T-helper 2 cell treated with Interferon-gamma antibody and Interleukin-4, amounts not matched to agents 5 μg/mL and 100 μg/mL, for 36 hours (primary cell): ENCODE measurements around the gene MYO1D.

Experiments
- DNase-seq: peaks from one replicate; pipeline ENCODE4 v3.0.0; 2021; ENCODE audit warnings: low spot score
- H3K27ac Mint-ChIP-seq: one replicate; pipeline ENCODE4 v1.8.0; 2021; ENCODE audit warnings: mild to moderate bottlenecking, mixed read lengths
- H3K27me3 Mint-ChIP-seq: one replicate; pipeline ENCODE4 v1.8.0; 2021; ENCODE audit warnings: low read depth, mixed read lengths
- H3K36me3 Mint-ChIP-seq: one replicate; pipeline ENCODE4 v1.8.0; 2021; ENCODE audit warnings: low read depth, mixed read lengths
- H3K4me1 Mint-ChIP-seq: one replicate; pipeline ENCODE4 v1.8.0; 2021; ENCODE audit warnings: low read depth, mixed read lengths
- H3K4me3 Mint-ChIP-seq: one replicate; pipeline ENCODE4 v1.8.0; 2022; ENCODE audit warnings: mild to moderate bottlenecking, moderate library complexity, mixed read lengths
- H3K9me3 Mint-ChIP-seq: one replicate; pipeline ENCODE4 v1.8.0; 2021; ENCODE audit warnings: mixed read lengths

The MYO1D gene

DNA sequence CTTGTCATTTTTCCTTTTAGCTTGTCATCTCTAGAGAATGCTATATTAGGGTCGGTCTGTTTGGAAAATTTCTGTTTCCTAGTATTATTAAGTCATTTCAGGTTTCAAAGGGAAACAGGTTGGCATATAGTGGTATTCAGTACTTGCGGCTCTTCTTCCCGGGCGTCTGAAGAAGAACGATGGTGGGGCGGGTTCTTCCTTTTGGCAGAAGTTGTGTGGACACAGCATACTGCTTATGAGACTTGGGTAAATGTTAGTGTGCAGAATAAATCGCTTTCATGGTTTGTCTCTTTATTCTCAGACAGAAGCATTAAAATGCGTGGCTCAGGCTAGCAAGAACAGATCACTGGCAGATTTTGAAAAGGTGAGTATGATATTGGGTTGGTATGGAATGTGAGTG is 399.7 kb downstream of the MYO1D start:
- Mint-ChIP-seq H3K27me3 (no peaks in the 10 kb centered on the region), H3K27ac (no peak overlapping the region), H3K4me1 (no peaks in the 10 kb centered on the region), H3K9me3 (no peaks in the 10 kb centered on the region), H3K36me3 (peaks cover 69% of the 10 kb centered on the region), H3K4me3 (no peak overlapping the region)
- no peak for DNase-seq

DNA sequence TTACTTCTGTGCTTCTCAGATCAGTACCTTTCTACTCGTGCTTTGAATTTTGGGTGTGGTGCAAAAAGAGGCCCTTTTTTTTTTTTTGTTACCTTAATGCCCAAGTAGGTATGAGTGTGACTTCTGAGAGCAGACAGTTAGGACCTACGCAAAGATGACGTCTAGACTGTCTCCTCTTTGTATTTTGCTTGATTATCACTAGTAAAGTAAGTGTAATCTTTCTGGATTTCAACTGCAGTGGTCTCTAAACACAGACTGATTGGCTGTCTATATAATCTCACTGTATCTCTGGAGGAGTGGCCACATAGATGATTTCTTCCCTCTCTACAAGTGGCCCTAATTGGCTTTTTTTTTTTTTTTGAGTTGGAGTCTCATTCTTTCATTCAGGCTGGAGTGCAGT is 401.7 kb downstream of the MYO1D start:
- no peak for DNase-seq
- Mint-ChIP-seq H3K4me1 (no peaks in the 10 kb centered on the region), H3K27ac (no peak overlapping the region), H3K27me3 (no peaks in the 10 kb centered on the region), H3K36me3 (peaks cover 76% of the 10 kb centered on the region), H3K9me3 (no peaks in the 10 kb centered on the region), H3K4me3 (no peak overlapping the region)

DNA sequence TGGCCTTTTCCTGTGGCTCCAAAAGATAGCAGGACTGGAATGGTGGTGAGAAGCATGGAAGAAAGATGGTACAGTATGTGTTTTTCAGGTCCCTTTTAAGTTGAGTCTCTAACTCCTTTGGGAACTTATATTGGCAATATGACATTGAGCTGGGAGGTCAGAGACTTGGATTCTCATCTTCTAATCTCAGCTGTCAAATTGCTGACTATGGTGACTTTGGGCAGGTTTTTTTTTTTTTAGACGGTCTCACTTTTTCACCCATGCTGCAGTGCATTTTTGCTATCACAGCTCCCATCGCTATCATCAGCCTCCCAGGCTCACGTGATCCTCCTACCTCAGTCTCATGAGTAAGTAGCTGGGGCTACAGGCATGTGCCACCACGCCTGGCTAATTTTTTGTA is 405.3 kb downstream of the MYO1D start:
- no peaks in the 10 kb centered on the region for H3K27me3 Mint-ChIP-seq
- H3K36me3 Mint-ChIP-seq, result peaks cover 71% of the 10 kb centered on the region

DNA sequence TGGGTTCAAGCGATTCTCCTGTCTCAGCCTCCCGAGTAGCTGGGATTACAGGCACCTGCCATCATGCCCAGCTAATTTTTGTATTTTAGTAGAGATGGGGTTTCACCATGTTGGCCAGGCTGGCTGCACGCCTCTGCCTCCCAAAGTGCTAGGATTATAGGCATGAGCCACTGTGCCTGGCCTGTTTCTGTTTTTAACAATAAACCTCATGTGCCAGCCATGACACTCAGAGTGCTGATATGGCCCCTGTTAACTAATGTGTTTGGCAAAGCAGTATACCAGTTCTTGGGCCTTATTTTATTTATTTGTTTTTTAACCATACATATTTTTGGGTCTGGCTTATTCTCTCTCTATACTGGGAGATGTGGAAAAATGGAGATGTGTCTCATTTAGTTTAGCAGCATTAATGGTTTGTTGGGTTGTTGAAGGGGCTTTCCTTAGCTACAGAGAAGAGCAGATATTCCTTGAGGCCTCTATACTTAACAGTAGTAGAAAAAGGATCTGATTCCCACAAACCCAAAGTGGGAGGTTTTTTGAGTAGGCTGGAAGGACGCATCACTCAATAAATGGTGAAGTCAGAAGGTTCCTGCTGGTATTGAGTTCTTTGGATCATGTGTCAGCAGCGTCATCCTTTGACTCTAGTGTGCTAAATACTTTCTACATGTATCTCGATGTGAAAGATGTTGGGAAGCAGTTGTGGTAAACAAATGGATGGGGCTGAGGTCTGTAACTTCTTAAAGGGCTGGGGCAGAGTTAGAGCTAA is 406.3 kb downstream of the MYO1D start:
- DNase-seq, result no peak
- H3K9me3 Mint-ChIP-seq, result no peaks in the 10 kb centered on the region
- H3K27ac Mint-ChIP-seq, result no peak overlapping the region
- peaks cover 69% of the 10 kb centered on the region for H3K36me3 Mint-ChIP-seq
- no peaks in the 10 kb centered on the region for H3K27me3 Mint-ChIP-seq
- H3K4me1 Mint-ChIP-seq, result no peaks in the 10 kb centered on the region
- H3K4me3 Mint-ChIP-seq, result no peak overlapping the region

More for the DNA sequence above, 405.3 kb downstream of the MYO1D start:
- no peaks in the 10 kb centered on the region for H3K4me1 Mint-ChIP-seq
- H3K4me3 Mint-ChIP-seq, result no peak overlapping the region
- DNase-seq, result no peak
- H3K9me3 Mint-ChIP-seq, result no peaks in the 10 kb centered on the region
- H3K27ac Mint-ChIP-seq, result no peak overlapping the region

DNA sequence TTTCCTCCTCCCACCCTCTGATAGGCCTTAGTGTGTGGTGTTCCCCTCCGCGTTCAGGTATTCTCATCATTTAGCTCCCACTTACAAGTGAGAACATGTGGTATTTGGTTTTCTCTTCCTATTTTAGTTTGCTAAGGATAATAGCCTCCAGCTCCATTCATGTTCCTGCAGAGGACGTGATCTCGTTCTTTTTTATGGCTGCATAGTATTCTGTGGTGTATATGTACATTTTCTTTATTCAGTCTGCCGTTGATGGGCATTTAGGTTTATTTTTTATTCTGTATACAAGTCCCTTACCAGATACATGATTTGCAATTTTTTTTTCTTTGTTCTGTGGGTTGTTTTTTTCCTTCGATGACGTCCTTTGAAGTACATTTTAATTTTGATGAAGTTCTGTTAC is 409.0 kb downstream of the MYO1D start:
- no peak overlapping the region for H3K27ac Mint-ChIP-seq
- H3K36me3 Mint-ChIP-seq, result peaks cover 60% of the 10 kb centered on the region
- no peaks in the 10 kb centered on the region for H3K27me3 Mint-ChIP-seq
- H3K9me3 Mint-ChIP-seq, result no peaks in the 10 kb centered on the region
- DNase-seq, result no peak
- no peaks in the 10 kb centered on the region for H3K4me1 Mint-ChIP-seq
- no peak overlapping the region for H3K4me3 Mint-ChIP-seq

DNA sequence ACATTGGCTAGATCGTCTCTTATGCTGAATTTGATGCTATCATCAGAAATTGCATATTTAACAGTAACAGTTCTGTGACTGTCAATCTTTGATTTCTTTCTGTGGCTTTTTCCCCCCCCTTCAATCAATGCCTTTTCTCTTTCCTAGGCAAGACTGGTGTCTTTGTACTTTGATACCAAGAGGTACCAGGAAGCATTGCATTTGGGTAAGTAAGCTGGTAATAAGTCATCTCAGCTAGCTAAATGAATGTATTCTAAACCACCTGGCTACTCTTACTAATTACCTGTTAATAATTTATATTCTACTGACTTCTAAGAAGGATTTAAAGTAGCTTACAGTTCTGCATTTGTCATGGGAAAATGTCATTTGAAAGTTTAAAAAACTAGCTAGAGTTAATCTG is 412.6 kb downstream of the MYO1D start:
- H3K27ac Mint-ChIP-seq, result no peak overlapping the region
- peaks cover 9% of the 10 kb centered on the region for H3K4me1 Mint-ChIP-seq
- H3K36me3 Mint-ChIP-seq, result peaks cover 63% of the 10 kb centered on the region
- H3K27me3 Mint-ChIP-seq, result no peaks in the 10 kb centered on the region
- DNase-seq, result no peak
- no peak overlapping the region for H3K4me3 Mint-ChIP-seq
- no peaks in the 10 kb centered on the region for H3K9me3 Mint-ChIP-seq

DNA sequence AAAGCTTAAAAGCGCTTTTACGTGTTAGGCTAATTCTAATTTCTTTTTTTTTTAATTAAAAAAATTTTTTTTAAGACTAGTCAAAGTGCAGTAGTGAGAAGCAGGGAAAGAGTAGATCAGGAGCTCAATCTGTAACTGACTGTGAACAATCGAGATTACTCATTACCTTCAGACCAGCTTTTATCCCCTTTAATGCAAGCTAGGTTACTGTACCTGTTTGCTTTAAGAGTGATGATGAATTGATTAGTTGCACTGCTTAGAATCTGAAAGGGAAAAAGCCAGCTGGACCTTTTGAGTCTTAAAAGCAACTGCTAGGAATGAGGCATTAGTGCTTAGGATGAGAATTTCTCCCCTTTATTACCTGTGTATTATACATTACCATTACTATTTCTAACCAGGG is 413.6 kb downstream of the MYO1D start:
- Mint-ChIP-seq H3K4me3 (no peak overlapping the region), H3K36me3 (peaks cover 64% of the 10 kb centered on the region)

DNA sequence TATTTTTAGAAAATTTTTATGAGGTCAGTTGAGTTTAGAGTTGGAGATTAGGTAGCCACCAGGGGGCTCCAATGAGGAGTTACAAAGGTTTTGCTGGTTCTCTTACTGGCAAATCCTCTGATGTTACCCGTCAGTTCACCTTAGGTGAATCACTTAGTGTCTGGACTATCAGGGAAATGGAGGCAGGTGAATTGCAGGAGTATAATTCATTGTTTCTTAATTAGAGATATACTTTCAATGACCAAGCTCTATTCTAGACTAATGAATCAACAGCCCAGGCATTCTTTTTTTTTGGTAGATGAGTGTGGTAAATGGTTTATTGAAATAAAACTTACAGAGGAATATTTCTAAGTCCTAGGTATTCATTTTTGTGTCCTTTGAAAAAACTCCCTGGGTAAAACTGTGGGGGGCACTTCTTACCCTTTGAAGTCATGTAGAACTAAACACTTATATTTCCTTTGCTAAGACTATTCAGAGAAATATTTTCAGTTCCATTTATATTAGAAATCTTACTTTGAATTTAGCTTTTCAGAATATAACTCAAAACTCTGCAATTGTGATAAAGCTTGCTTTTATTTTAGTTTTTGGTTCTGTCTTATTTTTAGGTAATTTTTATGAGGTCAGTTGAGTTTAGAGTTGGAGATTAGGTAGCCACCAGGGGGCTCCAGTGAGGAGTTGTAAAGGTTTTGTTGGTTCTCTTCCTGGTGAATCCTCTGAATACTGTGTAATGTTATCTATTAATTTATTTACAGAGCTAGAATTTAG is 414.9 kb downstream of the MYO1D start:
- Mint-ChIP-seq H3K4me1 (peaks cover 19% of the 10 kb centered on the region), H3K4me3 (no peak overlapping the region), H3K27ac (peak overlapping the region; percentile 17), H3K9me3 (no peaks in the 10 kb centered on the region), H3K36me3 (peaks cover 67% of the 10 kb centered on the region), H3K27me3 (no peaks in the 10 kb centered on the region)
- peak; percentile 47 for DNase-seq

More for the DNA sequence above, 413.6 kb downstream of the MYO1D start:
- peaks cover 13% of the 10 kb centered on the region for H3K4me1 Mint-ChIP-seq
- no peaks in the 10 kb centered on the region for H3K27me3 Mint-ChIP-seq
- H3K9me3 Mint-ChIP-seq, result no peaks in the 10 kb centered on the region
- no peak for DNase-seq
- no peak overlapping the region for H3K27ac Mint-ChIP-seq

DNA sequence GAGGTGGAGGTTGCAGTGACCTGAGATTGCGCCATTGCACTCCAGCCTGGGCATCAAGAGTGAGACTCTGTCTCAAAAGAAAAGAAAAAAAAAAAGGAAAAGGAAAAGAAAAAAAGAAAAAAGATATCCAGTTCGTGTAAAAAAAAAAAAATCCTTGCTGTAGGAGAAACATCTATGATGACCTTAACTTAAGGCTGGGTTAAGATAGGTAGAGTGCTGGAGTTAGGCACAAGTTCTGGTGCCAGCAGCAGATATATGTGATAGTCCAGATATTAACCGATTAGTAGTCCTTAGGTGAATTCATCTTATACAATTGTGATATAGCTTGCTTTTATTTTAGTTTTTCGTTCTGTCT is 415.4 kb downstream of the MYO1D start:
- Mint-ChIP-seq H3K9me3 (no peaks in the 10 kb centered on the region), H3K36me3 (peaks cover 65% of the 10 kb centered on the region), H3K27ac (peak overlapping the region; percentile 17), H3K27me3 (no peaks in the 10 kb centered on the region), H3K4me1 (peaks cover 22% of the 10 kb centered on the region), H3K4me3 (no peak overlapping the region)
- DNase-seq, result no peak

DNA sequence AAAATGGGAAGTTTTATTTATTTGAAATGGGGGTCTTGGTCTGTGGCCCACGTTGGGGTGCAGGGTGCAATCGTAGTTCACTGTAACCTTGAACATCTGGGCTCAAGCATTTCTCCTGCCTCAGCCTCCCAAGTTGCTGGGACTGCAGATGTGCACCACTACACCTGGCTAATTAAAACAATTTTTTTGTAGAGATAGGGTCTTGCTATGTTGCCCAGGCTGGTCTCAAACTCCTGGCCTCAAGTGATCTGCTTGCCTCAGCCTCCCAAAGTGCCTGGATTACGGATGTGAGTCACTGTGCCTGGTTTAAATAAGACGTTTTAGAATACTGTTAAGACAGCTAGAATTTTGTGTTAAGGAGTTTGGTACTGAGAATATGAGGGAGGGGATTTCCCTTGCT is 416.9 kb downstream of the MYO1D start:
- H3K9me3 Mint-ChIP-seq, result no peaks in the 10 kb centered on the region
- H3K4me3 Mint-ChIP-seq, result no peak overlapping the region
- H3K36me3 Mint-ChIP-seq, result peaks cover 65% of the 10 kb centered on the region
- no peak overlapping the region for H3K27ac Mint-ChIP-seq
- DNase-seq, result no peak
- H3K4me1 Mint-ChIP-seq, result peaks cover 22% of the 10 kb centered on the region
- H3K27me3 Mint-ChIP-seq, result no peaks in the 10 kb centered on the region

DNA sequence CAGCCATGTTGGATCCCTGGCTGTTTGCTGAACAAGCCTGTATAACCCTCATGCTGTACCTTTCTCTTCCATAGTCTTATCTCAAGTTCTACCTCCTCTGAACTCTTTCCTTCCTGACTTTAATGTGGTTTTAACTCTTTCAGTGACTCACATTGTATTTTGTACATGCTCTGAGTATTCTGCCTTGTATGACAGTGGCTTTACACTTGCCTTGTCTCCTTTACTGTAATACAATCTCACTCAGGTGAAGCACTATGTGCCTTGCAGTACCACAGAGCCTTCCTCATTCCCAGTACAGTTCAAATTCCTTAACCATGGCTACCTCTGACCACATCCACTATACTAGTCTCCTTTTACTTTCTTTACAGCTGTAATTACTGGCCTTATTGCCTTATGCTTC is 418.6 kb downstream of the MYO1D start:
- Mint-ChIP-seq H3K4me3 (peak overlapping the region; percentile 2), H3K27me3 (no peaks in the 10 kb centered on the region), H3K27ac (peak overlapping the region; percentile 42), H3K36me3 (peaks cover 68% of the 10 kb centered on the region), H3K9me3 (no peaks in the 10 kb centered on the region), H3K4me1 (peaks cover 27% of the 10 kb centered on the region)
- DNase-seq, result no peak

DNA sequence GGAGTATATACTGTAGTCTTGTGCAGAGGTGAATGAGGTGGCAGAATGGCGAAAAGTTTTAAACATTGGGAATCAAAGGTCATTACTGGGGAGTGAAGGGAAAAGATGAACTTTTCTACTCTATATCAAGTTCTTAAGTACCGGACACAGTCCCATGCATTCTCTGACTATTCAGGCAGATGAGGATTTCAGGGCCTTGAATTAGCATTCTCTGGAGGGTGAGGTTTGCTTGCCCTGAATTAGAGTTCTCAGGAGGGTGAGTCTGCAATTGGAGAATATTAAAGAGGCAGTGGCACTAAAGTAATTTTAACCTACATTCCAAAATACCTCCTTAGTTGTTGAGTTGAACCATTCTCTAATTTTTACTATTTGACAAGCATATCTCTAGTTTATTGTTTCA is 423.6 kb downstream of the MYO1D start:
- no peak overlapping the region for H3K27ac Mint-ChIP-seq
- H3K36me3 Mint-ChIP-seq, result peaks cover 71% of the 10 kb centered on the region
- H3K9me3 Mint-ChIP-seq, result no peaks in the 10 kb centered on the region
- no peaks in the 10 kb centered on the region for H3K27me3 Mint-ChIP-seq
- no peak overlapping the region for H3K4me3 Mint-ChIP-seq
- peaks cover 23% of the 10 kb centered on the region for H3K4me1 Mint-ChIP-seq
- DNase-seq, result no peak

DNA sequence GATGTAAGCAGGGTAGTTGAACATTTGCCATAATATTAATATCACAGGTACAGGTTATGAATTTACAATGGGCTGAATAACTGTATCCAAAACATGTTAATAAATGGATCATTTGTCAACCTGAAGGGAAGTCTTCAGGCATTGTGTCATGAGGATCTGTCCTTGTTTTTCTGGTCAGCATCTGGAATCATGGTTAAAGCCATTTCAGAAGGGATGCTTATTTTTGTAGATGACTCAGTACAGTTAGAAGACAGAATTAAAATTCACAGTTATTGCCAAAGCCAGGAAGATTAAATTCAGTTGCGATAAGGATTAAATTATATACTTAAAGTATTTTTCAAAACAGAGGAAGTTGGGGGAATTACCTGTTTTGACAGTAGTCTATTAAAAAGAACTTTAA is 424.6 kb downstream of the MYO1D start:
- Mint-ChIP-seq H3K4me3 (no peak overlapping the region), H3K27me3 (no peaks in the 10 kb centered on the region), H3K27ac (no peak overlapping the region), H3K36me3 (peaks cover 65% of the 10 kb centered on the region), H3K4me1 (peaks cover 18% of the 10 kb centered on the region), H3K9me3 (no peaks in the 10 kb centered on the region)
- no peak for DNase-seq

DNA sequence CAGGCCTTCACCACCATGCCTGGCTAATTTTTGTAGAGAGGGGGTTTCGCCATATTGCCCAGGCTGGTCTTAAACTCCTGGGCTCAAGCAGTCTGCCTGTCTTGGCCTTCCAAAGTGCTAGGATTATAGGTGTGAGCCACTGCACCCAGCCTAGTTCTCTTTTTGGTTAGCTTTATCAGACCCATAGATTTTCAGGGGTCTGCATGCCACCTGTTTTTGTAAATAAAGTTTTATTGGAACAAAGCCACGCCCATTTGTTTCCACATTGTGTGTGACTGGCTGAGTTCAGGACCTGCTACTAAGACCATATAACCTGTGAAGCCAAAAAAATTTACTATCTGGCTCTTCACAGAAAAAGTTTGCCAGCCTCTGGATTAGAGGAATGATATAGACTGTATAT is 425.0 kb downstream of the MYO1D start:
- no peaks in the 10 kb centered on the region for H3K27me3 Mint-ChIP-seq
- H3K27ac Mint-ChIP-seq, result no peak overlapping the region
- peaks cover 21% of the 10 kb centered on the region for H3K4me1 Mint-ChIP-seq
- no peak for DNase-seq
- no peaks in the 10 kb centered on the region for H3K9me3 Mint-ChIP-seq
- H3K4me3 Mint-ChIP-seq, result no peak overlapping the region
- peaks cover 65% of the 10 kb centered on the region for H3K36me3 Mint-ChIP-seq
